SJCRH30 (cell line): ENCODE data around the gene GABRG3. TPM values are rescaled to one million over a fixed set of nuclear protein-coding genes. Genes with fewer than 3 reads are reported as not detected.
A peak's percentile ranks its signal among the peaks of the same experiment; 100 is the strongest.
"Not testable (repeated sequence)": the region's sequence is repeated elsewhere in the genome, so short reads cannot be mapped to it uniquely, and the experiment has no call there.

ENCODE experiments used
- DNase-seq, 2 experiments: peaks; one replicate each; pipeline ENCODE4 v3.0.0-alpha.2; 2015 to 2020
- H3K27ac ChIP-seq: fragments of 250-450 bp; sonication (Bioruptor Pico); 2 replicates; pipeline ENCODE4 v1.5.1; 2020; ENCODE audit warnings: mild to moderate bottlenecking, moderate library complexity
- H3K27me3 ChIP-seq: fragments of 250-450 bp; sonication (Bioruptor Pico); 2 replicates; pipeline ENCODE4 v1.5.1; 2020; ENCODE audit warnings: mild to moderate bottlenecking, moderate library complexity
- H3K36me3 ChIP-seq: fragments of 250-450 bp; sonication (Bioruptor Pico); 2 replicates; pipeline ENCODE4 v1.5.1; 2020; ENCODE audit warnings: mild to moderate bottlenecking, moderate library complexity
- H3K4me1 ChIP-seq: fragments of 250-450 bp; sonication (Bioruptor Pico); 2 replicates; pipeline ENCODE4 v1.5.1; 2020; ENCODE audit warnings: mild to moderate bottlenecking, moderate library complexity
- H3K4me3 ChIP-seq: fragments of 250-450 bp; sonication (Bioruptor Pico); 2 replicates; pipeline ENCODE4 v1.5.1; 2020; ENCODE audit warnings: mild to moderate bottlenecking, moderate library complexity
- H3K9me3 ChIP-seq: fragments of 250-450 bp; sonication (Bioruptor Pico); replicated peaks from 2 replicates; pipeline ENCODE4 v1.5.1; 2020; ENCODE audit warnings: mild to moderate bottlenecking, moderate library complexity
- total RNA-seq: library from RNA; depleted of rRNA; stranded (reverse); fragments of >200 nt; shearing (Covaris generic); gene quantifications from 2 replicates; pipeline ENCODE4 v1.2.3, GENCODE V29; 2014

GABRG3 gene
- total RNA-seq, 1 experiment from 2014 or later: 4.5 TPM

DNA sequence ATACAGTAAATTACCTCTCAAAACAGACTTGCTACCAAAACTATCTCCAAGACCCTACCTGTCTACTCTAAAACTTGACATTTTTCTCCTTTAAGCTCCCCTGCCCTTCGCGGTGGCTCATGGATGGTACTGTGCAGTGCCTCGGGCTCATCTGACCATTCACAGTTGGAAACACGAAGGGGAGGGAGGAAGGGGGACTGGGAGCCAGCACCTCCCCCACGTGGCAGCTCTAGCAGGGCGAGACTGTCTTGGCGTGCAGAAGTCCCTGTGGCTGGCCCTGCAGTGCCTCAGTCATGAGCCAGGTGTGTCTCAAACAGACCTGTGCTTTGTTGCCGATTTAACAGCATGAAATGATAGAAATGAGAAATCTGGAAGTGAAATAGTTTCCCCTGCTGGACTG is 372.0 kb downstream of the GABRG3 start:
- DNase-seq: no peak
- no peak overlapping the region for H3K4me3 ChIP-seq
- no peaks in the 10 kb centered on the region for H3K4me1 ChIP-seq
- no peaks in the 10 kb centered on the region for H3K9me3 ChIP-seq
- H3K27ac ChIP-seq: no peak overlapping the region
- no peaks in the 10 kb centered on the region for H3K27me3 ChIP-seq
- H3K36me3 ChIP-seq: no peaks in the 10 kb centered on the region

DNA sequence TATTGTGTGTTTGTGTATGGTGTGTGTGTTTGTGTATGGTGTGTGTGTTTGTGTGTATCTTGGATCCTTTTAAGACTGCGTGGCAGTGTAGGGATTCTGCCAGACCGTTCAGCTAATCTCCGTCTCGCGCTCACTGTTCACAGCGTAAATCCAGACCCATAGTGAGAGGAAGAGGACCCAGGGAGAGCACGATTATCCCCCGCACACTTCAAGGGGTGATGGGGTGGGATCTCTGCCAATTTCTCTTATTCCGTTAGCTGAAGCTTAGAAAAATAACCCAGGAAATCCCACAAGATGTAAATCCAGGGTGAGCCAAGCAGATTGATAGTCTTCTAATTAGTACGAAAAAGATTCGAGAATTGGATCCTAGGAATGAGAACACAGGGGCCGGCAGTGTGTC is 381.2 kb downstream of the GABRG3 start:
- Histone ChIP-seq H3K4me1 (no peaks in the 10 kb centered on the region), H3K27me3 (no peaks in the 10 kb centered on the region), H3K27ac (no peak overlapping the region), H3K36me3 (no peaks in the 10 kb centered on the region), H3K9me3 (0 out of 2 replicates have a peak, but pooled peaks cover 7% of the 10 kb centered on the region), H3K4me3 (no peak overlapping the region)
- DNase-seq: no peak

DNA sequence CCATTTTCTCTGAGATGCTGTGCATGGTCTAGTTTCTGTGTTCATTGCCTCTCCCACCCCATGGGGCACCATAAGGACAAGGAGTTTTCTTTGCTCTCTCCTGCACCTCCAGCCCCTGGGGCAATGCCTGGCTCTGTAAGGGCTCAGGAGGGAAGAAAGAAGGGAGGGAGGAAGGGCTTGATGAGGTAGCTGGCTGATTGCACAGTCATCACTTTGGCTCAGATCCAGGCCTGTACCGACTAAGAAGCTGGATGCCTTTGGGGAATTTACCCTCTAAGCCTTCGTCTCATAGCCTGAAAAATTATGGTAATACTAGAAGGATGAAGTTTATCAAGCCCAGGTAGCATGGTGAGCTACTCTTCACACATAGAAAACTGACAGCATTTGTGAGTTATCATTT is 382.9 kb downstream of the GABRG3 start:
- H3K4me3 ChIP-seq: no peak overlapping the region
- H3K27me3 ChIP-seq: no peaks in the 10 kb centered on the region
- peak; percentile 3 to 7 for DNase-seq

DNA sequence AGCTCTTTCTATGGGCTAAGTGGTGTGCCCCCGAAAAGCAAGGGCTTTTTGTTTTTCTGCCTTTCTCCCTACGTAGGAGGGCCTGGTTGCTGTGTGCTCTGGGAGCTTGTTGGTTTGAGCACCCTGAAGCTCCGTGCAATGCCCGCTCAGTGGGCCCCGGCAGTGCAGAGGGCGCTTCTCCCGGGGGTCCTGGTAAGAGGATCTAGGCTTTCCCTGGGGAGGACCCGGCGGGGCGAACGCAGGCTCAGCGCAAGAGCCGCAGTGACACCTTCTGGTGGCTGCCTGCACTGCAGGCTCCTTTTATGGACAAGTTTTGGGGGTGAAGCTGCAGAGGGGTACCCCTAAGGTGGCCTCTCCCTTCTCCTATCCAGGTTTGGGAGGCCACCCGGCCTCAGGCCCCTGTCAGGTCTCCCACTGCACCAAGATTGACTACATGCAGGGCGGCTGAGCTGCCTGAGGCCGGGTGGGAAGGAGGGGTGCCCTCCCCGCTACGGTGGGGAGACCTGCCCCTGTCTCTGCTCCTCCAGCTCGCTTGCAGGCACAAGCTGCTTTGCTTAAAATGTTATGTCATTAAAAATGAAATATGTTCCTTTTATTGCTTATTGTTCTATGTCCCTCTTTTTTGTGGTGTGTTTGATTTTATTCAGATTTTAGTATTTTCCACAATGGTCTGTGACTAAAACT is 387.9 kb downstream of the GABRG3 start:
- Histone ChIP-seq H3K4me3 (no peak overlapping the region), H3K36me3 (no peaks in the 10 kb centered on the region), H3K4me1 (no peaks in the 10 kb centered on the region), H3K9me3 (no peaks in the 10 kb centered on the region), H3K27me3 (no peaks in the 10 kb centered on the region), H3K27ac (no peak overlapping the region)
- DNase-seq: peak; percentile 23 to 26

More for the DNA sequence above, 382.9 kb downstream of the GABRG3 start:
- Histone ChIP-seq H3K4me1 (no peaks in the 10 kb centered on the region), H3K9me3 (0 out of 2 replicates have a peak, but pooled peaks cover 7% of the 10 kb centered on the region), H3K36me3 (no peaks in the 10 kb centered on the region), H3K27ac (no peak overlapping the region)

DNA sequence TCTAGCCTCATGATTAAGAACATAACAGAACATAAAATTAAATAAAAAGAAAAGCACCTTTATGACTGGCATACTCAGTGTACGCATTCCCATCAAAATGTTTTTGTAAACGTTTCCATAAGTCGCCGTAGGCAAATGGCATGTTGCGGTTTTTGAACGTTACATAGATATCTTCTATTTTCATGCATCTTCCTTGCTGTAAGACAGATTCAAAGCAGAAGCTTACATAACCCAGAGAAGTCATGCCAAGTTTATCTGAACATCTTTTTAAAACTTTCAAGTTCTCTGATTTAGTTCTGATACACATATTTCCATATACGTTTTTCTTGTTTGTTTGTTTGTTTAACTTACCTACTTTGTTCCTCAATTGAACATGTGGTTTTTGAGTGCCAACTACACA is 388.6 kb downstream of the GABRG3 start:
- DNase-seq: no peak
- H3K27me3 ChIP-seq: no peaks in the 10 kb centered on the region
- no peaks in the 10 kb centered on the region for H3K36me3 ChIP-seq
- no peak overlapping the region for H3K4me3 ChIP-seq
- H3K27ac ChIP-seq: no peak overlapping the region
- no peaks in the 10 kb centered on the region for H3K4me1 ChIP-seq
- no peaks in the 10 kb centered on the region for H3K9me3 ChIP-seq

DNA sequence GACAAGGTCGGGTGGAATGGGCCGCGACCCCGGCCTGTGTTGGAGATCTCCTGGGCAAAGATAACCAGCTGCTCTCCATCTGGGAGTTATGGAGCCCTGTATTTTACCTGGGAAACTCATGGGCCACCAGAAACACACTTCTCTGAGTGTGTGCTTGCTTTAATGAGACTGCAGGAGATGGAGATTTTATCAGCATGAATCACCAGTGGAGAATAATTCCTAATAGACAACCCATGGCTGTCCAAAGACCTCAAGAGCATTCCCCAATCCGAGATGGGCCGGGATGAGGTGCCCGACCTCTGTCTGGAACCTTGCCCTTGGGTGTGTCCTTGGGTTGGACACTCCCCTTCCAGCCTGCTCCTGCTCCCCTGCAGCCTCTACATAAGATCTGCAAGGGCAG is 389.3 kb downstream of the GABRG3 start:
- Histone ChIP-seq H3K4me1 (no peaks in the 10 kb centered on the region), H3K36me3 (no peaks in the 10 kb centered on the region), H3K9me3 (no peaks in the 10 kb centered on the region), H3K27me3 (no peaks in the 10 kb centered on the region), H3K27ac (no peak overlapping the region), H3K4me3 (no peak overlapping the region)
- DNase-seq: no peak

GRCh38 chr15:27361438-27361837 is 390.5 kb downstream of the GABRG3 start:
- no peak for DNase-seq
- Histone ChIP-seq H3K36me3 (no peaks in the 10 kb centered on the region), H3K4me3 (no peak overlapping the region), H3K9me3 (no peaks in the 10 kb centered on the region), H3K4me1 (no peaks in the 10 kb centered on the region), H3K27me3 (no peaks in the 10 kb centered on the region), H3K27ac (no peak overlapping the region)

DNA sequence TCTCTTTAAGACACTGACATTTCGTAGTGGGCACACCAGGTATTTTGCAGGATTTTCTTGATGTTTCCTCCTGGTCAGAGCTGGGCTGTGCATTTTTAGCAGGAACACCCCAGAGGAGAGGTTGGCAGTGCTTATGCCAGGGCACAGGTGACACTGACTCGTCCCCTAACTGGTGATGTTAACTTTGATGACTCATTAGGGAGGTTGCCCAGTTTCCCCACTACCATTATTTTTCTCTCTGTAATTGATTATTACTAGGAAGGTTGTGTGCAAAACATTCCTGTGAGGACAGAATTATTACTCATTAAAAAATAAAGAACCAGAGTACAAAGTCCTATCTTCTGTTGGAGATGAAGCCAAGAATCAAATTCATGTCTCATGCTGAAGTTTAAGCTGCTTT is 394.5 kb downstream of the GABRG3 start:
- Histone ChIP-seq H3K4me1 (no peaks in the 10 kb centered on the region), H3K4me3 (no peak overlapping the region), H3K27ac (no peak overlapping the region), H3K27me3 (no peaks in the 10 kb centered on the region), H3K36me3 (no peaks in the 10 kb centered on the region), H3K9me3 (no peaks in the 10 kb centered on the region)
- no peak for DNase-seq

DNA sequence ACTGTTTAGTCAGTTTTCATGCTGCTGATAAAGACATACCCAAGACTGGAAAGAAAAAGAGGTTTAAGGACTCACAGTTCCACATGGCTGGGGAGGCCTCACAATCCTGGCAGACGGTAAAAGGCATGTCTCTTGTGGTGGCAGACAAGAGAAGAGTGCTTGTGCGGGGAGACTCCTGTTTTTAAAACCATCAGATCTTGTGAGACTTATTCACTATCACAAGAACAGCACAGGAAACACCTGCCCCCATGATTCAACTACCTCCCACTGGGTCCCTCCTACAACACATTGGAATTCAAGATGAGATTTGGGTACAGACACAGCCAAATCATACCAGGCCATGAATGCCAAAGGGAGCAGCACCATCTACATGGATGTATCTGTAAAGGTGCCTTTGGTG is 406.4 kb downstream of the GABRG3 start:
- not testable (repeated sequence) for H3K4me3 ChIP-seq, DNase-seq, H3K27ac ChIP-seq, H3K4me1 ChIP-seq, H3K36me3 ChIP-seq, H3K27me3 ChIP-seq, H3K9me3 ChIP-seq

DNA sequence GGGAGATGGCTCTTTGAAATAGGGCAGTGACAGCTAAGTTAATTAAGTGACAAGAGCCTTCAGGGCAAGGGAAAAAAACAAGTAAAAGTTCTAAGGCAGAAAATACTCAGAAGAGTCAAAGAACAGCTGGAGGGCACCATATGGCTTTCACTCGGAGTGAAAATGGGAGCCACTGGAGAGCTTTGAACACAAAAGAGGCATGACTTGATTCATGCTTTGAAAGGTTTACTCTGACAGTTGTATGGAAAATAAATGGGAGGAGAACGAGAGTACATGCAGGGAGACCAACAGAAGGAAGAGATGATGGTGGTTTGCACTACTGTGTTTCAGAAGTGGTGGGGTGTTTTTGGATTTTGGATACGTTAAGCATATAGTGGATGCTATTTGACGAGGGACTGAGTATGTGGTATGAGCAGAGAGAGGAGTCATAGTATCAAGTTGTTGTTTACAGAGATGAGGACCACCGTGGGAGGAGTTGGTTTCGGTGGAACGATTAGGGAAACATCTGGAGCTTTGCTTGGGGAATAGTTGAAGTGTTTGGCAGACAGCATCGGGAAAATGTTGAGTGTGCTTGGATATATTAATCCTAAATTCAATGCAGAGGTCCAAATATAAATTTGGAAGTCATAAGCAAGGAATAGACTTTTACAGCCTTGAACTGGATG is 411.5 kb downstream of the GABRG3 start:
- Histone ChIP-seq H3K4me1 (no peaks in the 10 kb centered on the region), H3K4me3 (no peak overlapping the region), H3K27me3 (no peaks in the 10 kb centered on the region), H3K9me3 (no peaks in the 10 kb centered on the region), H3K27ac (no peak overlapping the region), H3K36me3 (no peaks in the 10 kb centered on the region)
- no peak for DNase-seq

- Histone ChIP-seq H3K36me3 (no peaks in the 10 kb centered on the region), H3K27me3 (no peaks in the 10 kb centered on the region), H3K4me3 (no peak overlapping the region), H3K9me3 (no peaks in the 10 kb centered on the region), H3K4me1 (no peaks in the 10 kb centered on the region), H3K27ac (no peak overlapping the region)
- no peak for DNase-seq
Measured at GRCh38 chr15:27383726-27384125, 412.7 kb downstream of the GABRG3 start.

DNA sequence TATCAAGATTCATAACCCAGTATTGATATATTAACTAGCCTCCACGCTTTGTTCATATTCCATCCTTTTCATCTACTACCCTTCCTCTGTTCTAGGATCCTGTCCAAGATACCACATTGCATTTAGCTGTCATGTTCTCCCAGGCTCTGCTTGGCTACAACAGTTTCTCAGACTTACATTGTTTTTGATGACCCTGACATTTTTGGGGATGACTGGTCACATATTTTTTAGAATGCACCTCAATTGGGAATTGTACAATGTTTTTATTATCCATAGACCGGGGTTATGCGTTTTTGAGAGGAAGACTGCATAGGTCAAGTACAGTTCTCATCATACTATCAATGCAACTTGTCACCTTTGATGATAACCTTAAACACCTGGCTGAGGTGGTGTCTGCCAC is 421.2 kb downstream of the GABRG3 start:
- no peak for DNase-seq
- Histone ChIP-seq H3K9me3 (no peaks in the 10 kb centered on the region), H3K27me3 (no peaks in the 10 kb centered on the region), H3K27ac (no peak overlapping the region), H3K36me3 (no peaks in the 10 kb centered on the region), H3K4me1 (no peaks in the 10 kb centered on the region), H3K4me3 (no peak overlapping the region)

GRCh38 chr15:27396521-27396920 is 425.5 kb downstream of the GABRG3 start:
- no peak for DNase-seq
- no peaks in the 10 kb centered on the region for H3K9me3 ChIP-seq
- no peaks in the 10 kb centered on the region for H3K36me3 ChIP-seq
- no peak overlapping the region for H3K4me3 ChIP-seq
- H3K27me3 ChIP-seq: no peaks in the 10 kb centered on the region
- no peak overlapping the region for H3K27ac ChIP-seq
- H3K4me1 ChIP-seq: no peaks in the 10 kb centered on the region

DNA sequence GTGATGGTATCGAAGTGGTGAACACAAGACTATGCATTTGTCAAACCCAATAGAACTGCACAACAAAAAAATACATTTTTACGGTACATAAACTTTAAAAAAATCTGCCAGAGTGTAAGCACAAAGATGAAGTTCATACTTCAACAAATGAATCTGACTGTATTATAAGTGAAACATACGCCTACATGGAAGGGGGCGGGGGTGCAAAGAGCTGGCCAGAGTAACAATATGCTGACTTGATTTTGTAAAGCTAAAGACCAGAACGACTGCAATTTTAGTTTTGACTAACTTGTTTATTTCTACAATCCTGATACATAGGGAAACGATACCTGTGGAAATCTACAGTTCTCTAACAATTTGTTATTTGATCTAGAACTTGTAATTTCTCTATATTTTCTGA is 426.0 kb downstream of the GABRG3 start:
- H3K27me3 ChIP-seq: no peaks in the 10 kb centered on the region
- H3K4me1 ChIP-seq: no peaks in the 10 kb centered on the region
- no peaks in the 10 kb centered on the region for H3K36me3 ChIP-seq
- no peak overlapping the region for H3K27ac ChIP-seq
- H3K9me3 ChIP-seq: no peaks in the 10 kb centered on the region
- DNase-seq: no peak
- H3K4me3 ChIP-seq: no peak overlapping the region

DNA sequence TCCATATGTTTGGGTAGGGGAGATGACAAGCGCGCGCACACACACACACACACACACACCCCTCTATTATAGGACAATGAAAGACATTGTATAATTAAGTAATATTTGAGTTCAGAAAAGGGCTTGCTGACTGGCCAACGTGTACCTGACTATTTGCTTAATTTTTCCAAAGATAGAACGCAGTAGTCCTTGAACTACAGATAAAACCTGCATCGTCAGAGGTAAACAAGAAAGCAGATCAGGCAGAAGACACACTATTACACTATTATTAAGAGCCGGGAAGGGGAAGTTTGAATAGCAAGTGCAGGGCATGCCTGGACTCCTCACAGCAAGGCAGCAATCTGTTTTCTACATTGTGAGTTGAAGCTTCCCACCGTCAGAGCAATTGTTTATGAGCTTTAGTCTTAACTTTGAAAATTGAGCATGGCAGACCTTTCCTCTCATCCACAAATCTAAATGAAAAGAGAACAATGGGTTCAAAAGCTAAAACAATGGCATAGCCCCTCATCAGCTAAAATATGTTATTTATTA is 427.7 kb downstream of the GABRG3 start:
- no peaks in the 10 kb centered on the region for H3K9me3 ChIP-seq
- H3K36me3 ChIP-seq: no peaks in the 10 kb centered on the region
- H3K27me3 ChIP-seq: no peaks in the 10 kb centered on the region
- H3K4me3 ChIP-seq: no peak overlapping the region
- no peaks in the 10 kb centered on the region for H3K4me1 ChIP-seq
- H3K27ac ChIP-seq: no peak overlapping the region
- no peak for DNase-seq

DNA sequence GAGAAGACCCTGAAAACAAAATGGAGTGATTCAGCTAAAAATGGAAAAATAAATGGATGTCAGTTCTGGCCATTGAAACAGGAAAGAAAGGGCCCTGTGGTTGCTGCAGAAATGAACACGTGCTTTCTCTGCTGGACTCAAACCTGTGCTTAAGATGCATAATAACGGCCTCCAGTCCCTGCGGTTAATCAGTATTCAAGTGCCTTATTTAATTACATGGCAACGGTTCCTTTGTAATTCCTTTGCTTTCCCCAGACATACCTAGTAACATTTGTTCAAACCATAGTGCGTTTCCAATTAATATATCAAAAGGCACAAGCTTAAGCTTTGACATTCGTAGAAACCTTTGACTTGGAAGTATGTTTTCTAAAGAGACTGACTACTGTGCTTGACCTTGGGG is 428.3 kb downstream of the GABRG3 start:
- Histone ChIP-seq H3K36me3 (no peaks in the 10 kb centered on the region), H3K4me1 (no peaks in the 10 kb centered on the region), H3K9me3 (no peaks in the 10 kb centered on the region), H3K27me3 (no peaks in the 10 kb centered on the region), H3K27ac (no peak overlapping the region), H3K4me3 (no peak overlapping the region)
- no peak for DNase-seq
